GM19468 (cell line): Measurements from ENCODE around the gene GRID2IP.
A peak's percentile ranks its signal among the peaks of the same experiment; 100 is the strongest.
"Not testable (repeated sequence)": the region's sequence is repeated elsewhere in the genome, so short reads cannot be mapped to it uniquely, and the experiment has no call there.

Experiments used
- ATAC-seq: cut with Tn5 transposase; IDR thresholded peaks from one replicate; pipeline ENCODE4 v1.9.1; 2021; ENCODE audit warnings: mild to moderate bottlenecking, moderate library complexity, moderate number of reproducible peaks; ENCODE audit not compliant: unreplicated experiment; ENCODE audit errors: extremely low read depth

The GRID2IP gene

GRCh38 chr7:6551016-6551511 lies at the start of gene GRID2IP:
Gene GRID2IP, minus strand, starts transcription at chr7:6551461. Its CDS starts 25 bp downstream, at chr7:6551436.
- no peak for ATAC-seq

GRCh38 chr7:6600093-6600492 lies 48.8 kb upstream of the GRID2IP start:
- ATAC-seq: no peak

- ATAC-seq: no peak
Measured at GRCh38 chr7:6590645-6591110, 39.4 kb upstream of the GRID2IP start.

GRCh38 chr7:6589829-6590644 lies 38.8 kb upstream of the GRID2IP start, which contains the start of gene INTS15:
Gene INTS15, plus strand, starts transcription at chr7:6590021. Its CDS starts 263 bp downstream, at chr7:6590284.
- peak; percentile 78 for ATAC-seq

DNA sequence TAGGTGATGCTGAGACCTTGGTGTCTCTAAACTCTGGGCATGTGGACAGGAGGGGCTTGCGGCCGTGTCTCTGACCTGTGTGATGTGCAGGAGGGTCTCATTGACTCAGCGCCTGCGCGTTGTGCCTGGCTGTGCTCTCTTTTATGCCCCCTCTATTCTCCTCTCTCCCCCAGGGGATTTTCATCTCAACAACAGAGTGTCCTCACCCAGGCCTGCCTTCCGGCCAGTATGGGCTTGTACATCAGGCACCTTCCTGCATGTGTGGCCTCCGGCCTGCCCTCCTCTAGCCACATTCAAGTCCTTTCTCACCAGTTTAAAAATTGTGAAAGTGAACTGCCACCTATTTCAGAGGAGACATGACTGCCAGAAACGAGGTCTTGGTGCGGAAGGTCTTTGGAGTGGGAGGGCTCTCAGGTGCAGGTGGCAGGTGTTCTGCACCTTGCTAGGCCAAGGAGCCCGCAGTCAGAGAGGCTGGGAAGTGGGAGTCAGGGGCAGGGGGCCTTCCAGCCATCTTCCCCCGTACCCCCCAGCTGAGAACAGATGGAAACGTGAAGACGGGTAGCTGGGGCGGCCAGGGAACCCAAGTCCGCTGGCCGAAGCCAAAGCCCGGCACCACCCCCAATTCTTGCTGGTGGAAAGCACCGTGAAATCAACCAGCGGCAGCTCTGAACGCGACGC lies 38.0 kb upstream of the GRID2IP start:
- ATAC-seq: no peak

GRCh38 chr7:6588566-6588965 lies 37.3 kb upstream of the GRID2IP start:
- ATAC-seq: no peak

DNA sequence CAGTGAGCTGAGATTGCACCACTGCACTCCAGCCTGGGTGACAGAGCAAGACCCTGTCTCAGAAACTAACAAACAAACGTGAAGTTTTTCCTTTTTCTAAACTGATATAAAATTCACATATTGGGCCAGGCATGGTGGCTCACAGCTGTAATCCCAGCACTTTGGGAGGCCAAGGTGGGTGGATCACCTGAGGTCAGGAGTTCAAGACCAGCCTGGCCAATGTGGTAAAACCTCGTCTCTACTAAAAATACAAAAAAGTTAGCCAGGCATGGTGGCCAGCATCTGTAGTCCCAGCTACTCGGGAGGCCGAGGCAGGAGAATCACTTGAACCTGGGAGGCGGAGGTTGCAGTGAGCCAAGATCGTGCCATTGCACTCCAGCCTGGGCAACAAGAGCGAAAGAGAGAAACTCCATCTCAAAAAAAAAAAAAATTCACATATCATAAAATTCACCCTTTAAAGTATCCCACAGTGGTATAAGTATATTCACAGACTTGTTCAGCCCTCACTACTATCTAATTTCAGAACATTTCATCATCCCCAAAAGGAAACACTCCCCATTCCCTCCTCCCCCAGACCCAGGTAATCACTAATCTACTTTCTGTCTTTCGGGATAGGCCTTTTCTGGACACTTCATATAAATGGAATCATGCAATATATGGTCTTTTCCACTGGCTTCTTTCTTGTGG lies 34.6 kb upstream of the GRID2IP start:
- ATAC-seq: not testable (repeated sequence)

DNA sequence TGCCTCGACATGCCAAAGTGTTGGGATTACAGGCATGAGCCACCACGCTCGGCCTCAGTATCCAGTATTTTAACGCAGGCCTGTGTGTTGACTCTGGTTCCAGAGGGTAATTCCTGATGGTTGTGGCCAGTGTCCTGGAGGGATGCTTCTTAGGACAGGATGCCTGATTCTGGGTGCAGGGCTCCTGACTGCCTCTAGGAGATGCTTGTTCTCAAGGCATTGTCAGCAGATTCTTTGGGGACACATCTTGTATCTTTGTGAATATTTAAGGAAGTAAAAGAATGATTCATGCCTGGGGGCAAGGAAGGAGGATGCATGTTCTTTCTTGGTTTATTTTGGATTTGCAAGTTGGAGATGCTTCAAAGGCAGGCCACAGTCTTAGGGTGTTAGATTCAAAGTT lies 28.2 kb upstream of the GRID2IP start:
- ATAC-seq: no peak

GRCh38 chr7:6578114-6579084 lies 27.1 kb upstream of the GRID2IP start:
- no peak for ATAC-seq

- ATAC-seq: peak; percentile 99
Measured at GRCh38 chr7:6577369-6578113, 26.3 kb upstream of the GRID2IP start, which contains the start of gene ZDHHC4. Gene ZDHHC4, plus strand, starts transcription at chr7:6577454. Its CDS starts 3,108 bp downstream, at chr7:6580562.

DNA sequence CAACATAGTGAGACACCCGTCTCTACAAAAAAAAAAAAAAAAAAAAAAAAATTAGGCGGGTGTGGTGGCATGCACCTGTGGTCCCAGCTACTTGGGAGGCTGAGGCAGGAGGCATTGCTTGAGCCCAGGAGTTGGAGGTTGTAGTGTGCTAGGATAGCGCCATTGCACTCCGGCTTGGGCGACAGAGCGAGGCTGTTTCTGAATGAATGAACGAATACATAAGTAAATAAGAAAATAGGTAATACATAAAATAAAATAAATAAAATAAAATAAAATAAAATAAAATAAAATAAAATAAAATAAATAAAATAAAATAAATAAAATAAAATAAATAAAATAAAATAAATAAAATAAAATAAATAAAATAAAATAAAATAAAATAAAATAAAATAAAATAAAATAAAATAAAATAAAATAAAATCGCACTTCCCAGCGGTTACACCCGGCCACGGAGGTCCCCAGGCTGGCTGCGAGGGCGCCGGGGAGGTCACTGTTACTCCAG lies 25.7 kb upstream of the GRID2IP start:
- not testable (repeated sequence) for ATAC-seq

DNA sequence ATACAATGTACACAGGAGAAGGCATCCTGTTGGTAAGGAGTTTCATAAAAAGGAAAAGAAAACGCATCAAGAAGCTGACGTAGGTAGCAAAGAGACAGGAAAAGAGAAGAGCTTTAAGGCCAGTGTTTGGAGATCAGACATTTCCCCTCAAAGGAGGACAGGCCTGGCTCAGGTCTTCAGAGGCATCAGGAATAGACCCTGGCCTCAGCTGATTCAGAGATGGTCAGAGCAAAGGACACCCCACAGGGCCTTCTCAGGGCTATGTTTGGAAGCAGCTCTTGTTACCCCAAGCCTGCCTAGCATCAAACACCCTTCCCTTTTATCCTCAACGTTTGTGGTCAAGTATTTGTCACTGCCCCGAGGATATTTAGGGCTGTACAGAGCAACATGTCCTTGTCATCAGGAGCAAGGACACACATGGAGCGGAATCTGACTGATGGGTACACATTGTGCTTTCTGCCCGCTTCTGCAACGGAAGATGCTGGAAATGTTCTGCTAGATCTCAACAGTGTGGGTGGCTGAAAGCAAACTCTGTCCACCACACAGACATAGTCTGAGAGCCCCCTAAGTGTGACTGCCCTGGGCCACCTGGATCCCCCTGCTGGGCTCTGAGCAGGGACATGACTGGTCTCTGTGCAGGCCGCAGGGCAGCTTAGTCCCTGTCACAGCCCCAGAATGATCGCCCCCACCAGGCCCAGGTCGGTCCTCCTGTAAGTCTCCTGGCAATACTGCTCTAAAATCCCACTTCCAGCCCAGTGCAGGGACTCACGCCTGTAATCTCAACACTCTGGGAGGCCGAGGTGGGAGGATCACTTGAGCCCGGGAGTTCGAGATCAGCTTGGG lies 25.0 kb upstream of the GRID2IP start:
- no peak for ATAC-seq

GRCh38 chr7:6575281-6576023 lies 24.2 kb upstream of the GRID2IP start:
- no peak for ATAC-seq

GRCh38 chr7:6571160-6571779 lies 20.0 kb upstream of the GRID2IP start:
- ATAC-seq: no peak

- no peak for ATAC-seq
Measured at GRCh38 chr7:6567886-6568285, 16.6 kb upstream of the GRID2IP start.

DNA sequence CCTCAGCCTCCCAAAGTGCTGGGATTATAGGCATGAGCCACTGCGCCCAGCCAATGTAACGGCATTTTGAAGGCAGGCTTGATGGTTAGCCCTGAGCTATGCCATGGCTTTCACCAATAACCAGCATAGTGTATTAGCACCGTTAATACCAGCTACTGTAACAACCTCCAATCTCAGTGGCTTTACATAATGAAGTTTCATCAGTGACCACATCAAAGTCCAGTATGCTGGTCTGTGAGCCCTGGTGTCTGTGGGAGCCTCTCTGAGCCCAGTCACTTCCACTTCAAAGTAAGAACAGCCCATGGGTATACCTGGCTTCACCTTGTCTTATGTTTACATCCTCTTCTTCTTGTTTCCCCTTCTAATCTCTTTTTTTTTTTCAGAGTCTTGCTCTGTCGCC lies 14.4 kb upstream of the GRID2IP start:
- ATAC-seq: no peak
